LHCN-M2 (cell line): Measurements from ENCODE around the gene SPEF2. TPM values are rescaled to one million over a fixed set of nuclear protein-coding genes. Genes with fewer than 3 reads are reported as not detected.
"Not testable (repeated sequence)": the region's sequence is repeated elsewhere in the genome, so short reads cannot be mapped to it uniquely, and the experiment has no call there.

Experiments used
- DNase-seq: peaks from one replicate; pipeline ENCODE4 v3.0.0-alpha.2; 2012; ENCODE audit warnings: low read depth
- total RNA-seq: library from RNA; depleted of rRNA; stranded (reverse); fragments of >200 nt; gene quantifications from 2 replicates; pipeline ENCODE4 v1.2.3, GENCODE V29; 2014

SPEF2 gene
- total RNA-seq, 1 experiment from 2014 or later = 1.9 TPM

GRCh38 chr5:35657877-35658276, 40.2 kb downstream of the SPEF2 start:
- no peak for DNase-seq

GRCh38 chr5:35659556-35659955, 41.9 kb downstream of the SPEF2 start:
- DNase-seq = no peak

- DNase-seq = no peak
Measured at GRCh38 chr5:35660451-35660850, 42.8 kb downstream of the SPEF2 start.

- no peak for DNase-seq
Measured at GRCh38 chr5:35664584-35664983, 46.9 kb downstream of the SPEF2 start.

- DNase-seq = no peak
Measured at GRCh38 chr5:35665096-35665495, 47.4 kb downstream of the SPEF2 start.

- no peak for DNase-seq
Measured at GRCh38 chr5:35668319-35668718, 50.7 kb downstream of the SPEF2 start.

GRCh38 chr5:35668794-35669193, 51.1 kb downstream of the SPEF2 start:
- DNase-seq = no peak

GRCh38 chr5:35671541-35672295, 54.1 kb downstream of the SPEF2 start:
- peak; percentile 20 for DNase-seq

- not testable (repeated sequence) for DNase-seq
Measured at GRCh38 chr5:35672296-35672655, 54.6 kb downstream of the SPEF2 start.

- peak; percentile 14 for DNase-seq
Measured at GRCh38 chr5:35672995-35673394, 55.3 kb downstream of the SPEF2 start.

GRCh38 chr5:35674049-35674448, 56.4 kb downstream of the SPEF2 start:
- DNase-seq = no peak

- DNase-seq = no peak
Measured at GRCh38 chr5:35675392-35675791, 57.7 kb downstream of the SPEF2 start.

- DNase-seq = no peak
Measured at GRCh38 chr5:35677878-35678277, 60.2 kb downstream of the SPEF2 start.

GRCh38 chr5:35678661-35679060, 61.0 kb downstream of the SPEF2 start:
- DNase-seq = no peak

- DNase-seq = no peak
Measured at GRCh38 chr5:35679357-35679756, 61.7 kb downstream of the SPEF2 start.

GRCh38 chr5:35681911-35682310, 64.2 kb downstream of the SPEF2 start:
- no peak for DNase-seq

- DNase-seq = no peak
Measured at GRCh38 chr5:35683466-35683865, 65.8 kb downstream of the SPEF2 start.

GRCh38 chr5:35685161-35685560, 67.5 kb downstream of the SPEF2 start:
- no peak for DNase-seq

- DNase-seq = no peak
Measured at GRCh38 chr5:35687961-35688360, 70.3 kb downstream of the SPEF2 start.

GRCh38 chr5:35694481-35694880, 76.8 kb downstream of the SPEF2 start:
- no peak for DNase-seq

- DNase-seq = no peak
Measured at GRCh38 chr5:35698047-35698808, 80.6 kb downstream of the SPEF2 start.

GRCh38 chr5:35707659-35708058, 90.0 kb downstream of the SPEF2 start:
- DNase-seq = no peak

- no peak for DNase-seq
Measured at GRCh38 chr5:35709688-35710087, 92.0 kb downstream of the SPEF2 start.
